Neuron (in vitro differentiated cells): ENCODE results near the gene SPAG6.

Source experiments
- H2AFZ ChIP-seq: one replicate; pipeline ENCODE4 v1.6.1; 2013; ENCODE audit warnings: low read depth, mild to moderate bottlenecking, inconsistent platforms, low read length, moderate library complexity
- H3K27me3 ChIP-seq: one replicate; pipeline ENCODE4 v1.6.1; 2013; ENCODE audit warnings: low read length; ENCODE audit not compliant: insufficient read depth
- H3K36me3 ChIP-seq: one replicate; pipeline ENCODE4 v1.6.1; 2013; ENCODE audit warnings: low read length; ENCODE audit not compliant: insufficient read depth
- H3K4me1 ChIP-seq: one replicate; pipeline ENCODE4 v1.6.1; 2013; ENCODE audit warnings: low read length; ENCODE audit not compliant: insufficient read depth
- H3K4me3 ChIP-seq: 2 replicates; pipeline ENCODE4 v1.5.1; 2013; ENCODE audit warnings: mild to moderate bottlenecking, low read length, moderate library complexity
- H3K9me3 ChIP-seq: one replicate; pipeline ENCODE4 v1.6.1; 2013; ENCODE audit warnings: low read length

Gene SPAG6

DNA sequence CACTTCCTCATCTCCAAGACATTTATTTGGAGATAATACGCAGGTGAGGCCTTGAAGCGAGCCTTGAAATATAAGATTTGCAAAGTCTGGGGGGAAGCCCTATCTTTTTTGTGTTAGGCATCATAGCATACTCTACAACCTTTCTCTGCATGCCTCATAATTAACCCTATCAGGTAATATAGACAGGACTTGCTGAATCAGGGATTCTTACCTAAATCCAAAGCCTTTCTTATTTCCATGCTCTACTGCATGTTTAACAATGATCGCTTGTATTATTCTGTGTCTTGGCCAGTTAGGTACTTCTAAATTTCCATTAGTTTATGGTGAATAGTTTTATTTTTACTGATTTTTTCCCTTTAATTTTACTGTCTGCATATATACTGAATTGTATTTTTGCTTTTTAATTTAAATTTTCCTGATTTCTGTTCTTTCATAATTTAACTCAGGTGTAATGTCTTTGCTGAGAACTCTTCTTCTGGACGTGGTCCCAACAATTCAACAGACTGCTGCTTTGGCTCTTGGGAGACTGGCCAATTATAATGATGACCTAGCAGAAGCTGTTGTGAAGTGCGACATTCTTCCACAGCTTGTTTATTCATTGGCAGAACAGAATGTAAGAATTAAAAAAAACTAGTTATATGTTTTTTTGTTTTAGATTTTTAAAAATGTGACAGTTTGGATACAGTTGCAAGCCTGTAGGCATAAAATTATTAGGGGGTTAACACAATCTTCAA, 19.3 kb downstream of the SPAG6 start:
- no peaks in the 10 kb centered on the region for H3K36me3 ChIP-seq
- H3K27me3 ChIP-seq: no peaks in the 10 kb centered on the region
- no peak overlapping the region for H3K4me3 ChIP-seq
- no peak overlapping the region for H2AFZ ChIP-seq
- H3K9me3 ChIP-seq: no peaks in the 10 kb centered on the region
- peaks cover 6% of the 10 kb centered on the region for H3K4me1 ChIP-seq

DNA sequence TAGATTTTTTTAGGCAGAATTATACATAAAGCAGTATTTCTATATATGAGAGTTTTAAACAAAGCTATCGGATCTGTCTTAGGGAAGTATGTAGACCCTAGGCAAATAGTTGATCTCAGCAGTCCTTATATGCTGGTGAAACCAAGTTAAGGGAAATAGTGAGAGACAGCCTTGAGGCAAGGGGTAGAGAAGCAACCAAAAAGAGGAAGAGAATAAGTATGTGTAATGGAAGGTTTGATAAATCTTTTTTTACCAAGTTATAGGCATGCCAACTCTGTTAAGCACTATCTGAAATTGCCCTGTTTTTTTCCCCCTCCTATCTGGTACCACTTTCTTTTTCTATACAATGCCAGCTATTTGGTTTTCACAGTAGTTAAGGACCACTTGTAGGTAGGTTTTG, 19.9 kb downstream of the SPAG6 start:
- Histone ChIP-seq H3K9me3 (no peaks in the 10 kb centered on the region), H3K36me3 (no peaks in the 10 kb centered on the region), H2AFZ (no peak overlapping the region), H3K4me1 (peaks cover 6% of the 10 kb centered on the region), H3K4me3 (no peak overlapping the region), H3K27me3 (no peaks in the 10 kb centered on the region)

GRCh38 chr10:22365644-22366434, 20.5 kb downstream of the SPAG6 start:
- H3K36me3 ChIP-seq: no peaks in the 10 kb centered on the region
- no peak overlapping the region for H3K4me3 ChIP-seq
- peaks cover 6% of the 10 kb centered on the region for H3K4me1 ChIP-seq
- H3K9me3 ChIP-seq: no peaks in the 10 kb centered on the region
- no peaks in the 10 kb centered on the region for H3K27me3 ChIP-seq
- no peak overlapping the region for H2AFZ ChIP-seq

GRCh38 chr10:22366435-22366703, 21.1 kb downstream of the SPAG6 start:
- no peaks in the 10 kb centered on the region for H3K27me3 ChIP-seq
- peaks cover 6% of the 10 kb centered on the region for H3K4me1 ChIP-seq
- no peaks in the 10 kb centered on the region for H3K36me3 ChIP-seq
- no peak overlapping the region for H2AFZ ChIP-seq
- no peaks in the 10 kb centered on the region for H3K9me3 ChIP-seq
- H3K4me3 ChIP-seq: no peak overlapping the region

- Histone ChIP-seq H3K36me3 (no peaks in the 10 kb centered on the region), H3K27me3 (no peaks in the 10 kb centered on the region), H3K4me1 (peaks cover 6% of the 10 kb centered on the region), H2AFZ (no peak overlapping the region), H3K4me3 (no peak overlapping the region), H3K9me3 (no peaks in the 10 kb centered on the region)
Observed at GRCh38 chr10:22366771-22367170, 21.5 kb downstream of the SPAG6 start.

DNA sequence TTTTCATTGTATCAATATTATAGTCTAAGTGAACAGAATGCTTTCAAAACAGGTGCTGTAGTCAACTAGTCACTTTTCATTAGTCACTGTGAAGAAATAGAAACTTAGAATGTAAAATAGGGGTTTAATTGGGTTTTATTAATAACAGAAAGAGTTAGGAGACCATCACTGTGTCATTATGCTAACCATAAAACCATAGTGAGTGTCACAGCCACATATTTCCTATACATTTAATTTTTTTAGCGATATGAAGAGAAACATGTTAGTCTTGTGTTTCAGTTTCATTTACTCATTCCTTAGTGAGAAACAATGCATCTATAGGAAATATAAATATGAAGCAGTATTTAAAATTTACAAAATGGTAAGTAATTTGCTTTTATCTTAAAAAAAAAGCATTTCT, 22.2 kb downstream of the SPAG6 start:
- no peak overlapping the region for H3K4me3 ChIP-seq
- H3K36me3 ChIP-seq: no peaks in the 10 kb centered on the region
- H2AFZ ChIP-seq: no peak overlapping the region
- peaks cover 6% of the 10 kb centered on the region for H3K4me1 ChIP-seq
- H3K27me3 ChIP-seq: no peaks in the 10 kb centered on the region
- no peaks in the 10 kb centered on the region for H3K9me3 ChIP-seq

DNA sequence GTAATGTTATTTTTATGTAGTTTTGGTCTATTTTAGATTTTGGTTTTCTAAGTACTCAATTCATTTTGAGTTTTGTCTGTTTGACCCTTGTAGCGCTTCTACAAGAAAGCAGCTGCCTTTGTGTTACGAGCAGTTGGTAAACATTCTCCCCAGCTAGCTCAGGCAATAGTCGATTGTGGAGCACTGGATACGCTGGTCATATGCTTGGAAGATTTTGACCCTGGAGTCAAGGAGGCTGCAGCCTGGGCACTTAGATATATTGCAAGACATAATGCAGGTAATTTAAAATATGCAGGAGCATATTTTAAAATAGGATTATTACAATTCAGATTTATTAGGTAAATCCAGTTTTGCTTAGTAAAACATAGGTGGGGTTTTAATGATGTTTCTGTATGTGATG, 23.1 kb downstream of the SPAG6 start:
- H3K36me3 ChIP-seq: no peaks in the 10 kb centered on the region
- no peak overlapping the region for H2AFZ ChIP-seq
- H3K9me3 ChIP-seq: no peaks in the 10 kb centered on the region
- H3K4me1 ChIP-seq: peaks cover 6% of the 10 kb centered on the region
- H3K27me3 ChIP-seq: no peaks in the 10 kb centered on the region
- no peak overlapping the region for H3K4me3 ChIP-seq

DNA sequence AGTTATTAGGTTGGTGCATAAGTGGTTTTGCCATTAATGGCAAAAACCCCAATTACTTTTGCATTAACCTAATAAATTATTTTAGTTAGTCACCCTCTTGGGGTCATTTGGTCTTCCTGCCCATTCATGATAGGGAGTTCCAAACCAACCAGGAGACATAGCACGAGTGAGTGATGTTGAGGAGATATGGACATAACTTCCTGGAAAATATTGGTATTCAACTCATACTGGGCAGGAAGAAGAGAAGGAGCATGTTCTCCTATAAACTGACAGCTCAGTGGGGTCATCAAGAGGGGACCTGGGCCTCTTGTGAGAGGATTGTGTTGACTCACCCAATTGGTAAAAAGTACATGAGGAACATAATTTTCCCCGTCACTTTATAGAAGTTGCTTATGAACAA, 23.7 kb downstream of the SPAG6 start:
- Histone ChIP-seq H3K4me3 (no peak overlapping the region), H3K4me1 (peaks cover 6% of the 10 kb centered on the region), H3K9me3 (no peaks in the 10 kb centered on the region), H2AFZ (no peak overlapping the region), H3K27me3 (no peaks in the 10 kb centered on the region), H3K36me3 (no peaks in the 10 kb centered on the region)

DNA sequence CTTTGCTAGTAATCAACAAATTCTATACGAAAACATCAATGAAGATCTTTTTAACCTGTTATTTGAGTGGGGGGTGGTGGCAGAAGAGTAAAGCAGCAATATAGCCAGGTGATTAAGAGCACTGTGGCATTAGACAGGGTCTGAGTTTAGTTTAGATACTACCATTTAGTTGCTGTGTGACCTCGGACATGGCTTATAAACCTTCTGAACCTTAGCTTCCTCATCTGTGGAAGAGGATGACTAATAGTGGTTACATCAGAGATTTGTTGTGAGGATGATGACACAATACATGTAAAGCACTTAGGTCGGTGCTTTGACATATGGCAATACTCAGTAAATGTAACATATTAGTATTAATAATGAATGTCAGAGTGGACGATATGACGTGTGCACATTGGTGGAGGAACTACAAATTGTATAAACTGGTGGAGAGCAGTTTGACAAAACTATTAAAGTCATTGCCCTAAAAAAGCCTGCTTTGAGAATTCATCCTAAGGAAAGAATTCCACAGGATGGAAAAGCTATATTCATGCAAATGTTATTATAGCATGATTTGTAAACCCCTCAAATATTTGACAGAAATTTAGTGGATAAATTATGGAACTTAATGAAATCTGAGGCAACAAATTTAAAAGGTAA, 24.3 kb downstream of the SPAG6 start:
- Histone ChIP-seq H3K36me3 (no peaks in the 10 kb centered on the region), H3K9me3 (no peaks in the 10 kb centered on the region), H3K4me1 (peaks cover 6% of the 10 kb centered on the region), H3K27me3 (no peaks in the 10 kb centered on the region), H3K4me3 (no peak overlapping the region), H2AFZ (no peak overlapping the region)

DNA sequence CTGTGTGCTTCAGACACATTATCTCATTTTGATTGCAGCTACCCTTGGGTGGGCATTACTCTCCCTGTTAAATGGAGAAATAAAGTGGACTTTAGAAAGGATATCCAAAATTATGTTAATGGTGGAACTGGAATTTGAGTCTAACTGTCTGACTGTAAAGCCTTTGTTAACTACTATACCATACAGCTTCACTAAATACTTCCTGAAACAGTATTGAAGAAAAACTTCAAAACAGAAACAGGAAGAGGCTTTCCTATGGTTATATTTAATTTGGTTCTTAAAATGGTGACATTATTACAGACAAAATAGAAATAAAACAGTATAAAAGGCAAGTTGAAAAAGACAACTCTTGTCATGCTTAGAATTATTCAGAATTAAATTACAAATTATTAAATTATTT, 25.0 kb downstream of the SPAG6 start:
- no peaks in the 10 kb centered on the region for H3K36me3 ChIP-seq
- H3K4me3 ChIP-seq: no peak overlapping the region
- no peaks in the 10 kb centered on the region for H3K9me3 ChIP-seq
- no peaks in the 10 kb centered on the region for H3K27me3 ChIP-seq
- no peak overlapping the region for H2AFZ ChIP-seq
- H3K4me1 ChIP-seq: peaks cover 6% of the 10 kb centered on the region

- no peak overlapping the region for H2AFZ ChIP-seq
- H3K4me3 ChIP-seq: no peak overlapping the region
- H3K4me1 ChIP-seq: no peaks in the 10 kb centered on the region
- H3K27me3 ChIP-seq: no peaks in the 10 kb centered on the region
- no peaks in the 10 kb centered on the region for H3K36me3 ChIP-seq
- no peaks in the 10 kb centered on the region for H3K9me3 ChIP-seq
Observed at GRCh38 chr10:22372298-22372697, 27.0 kb downstream of the SPAG6 start.

GRCh38 chr10:22372917-22373316, 27.6 kb downstream of the SPAG6 start:
- H3K27me3 ChIP-seq: no peaks in the 10 kb centered on the region
- no peaks in the 10 kb centered on the region for H3K4me1 ChIP-seq
- H3K36me3 ChIP-seq: no peaks in the 10 kb centered on the region
- no peaks in the 10 kb centered on the region for H3K9me3 ChIP-seq
- no peak overlapping the region for H2AFZ ChIP-seq
- no peak overlapping the region for H3K4me3 ChIP-seq

DNA sequence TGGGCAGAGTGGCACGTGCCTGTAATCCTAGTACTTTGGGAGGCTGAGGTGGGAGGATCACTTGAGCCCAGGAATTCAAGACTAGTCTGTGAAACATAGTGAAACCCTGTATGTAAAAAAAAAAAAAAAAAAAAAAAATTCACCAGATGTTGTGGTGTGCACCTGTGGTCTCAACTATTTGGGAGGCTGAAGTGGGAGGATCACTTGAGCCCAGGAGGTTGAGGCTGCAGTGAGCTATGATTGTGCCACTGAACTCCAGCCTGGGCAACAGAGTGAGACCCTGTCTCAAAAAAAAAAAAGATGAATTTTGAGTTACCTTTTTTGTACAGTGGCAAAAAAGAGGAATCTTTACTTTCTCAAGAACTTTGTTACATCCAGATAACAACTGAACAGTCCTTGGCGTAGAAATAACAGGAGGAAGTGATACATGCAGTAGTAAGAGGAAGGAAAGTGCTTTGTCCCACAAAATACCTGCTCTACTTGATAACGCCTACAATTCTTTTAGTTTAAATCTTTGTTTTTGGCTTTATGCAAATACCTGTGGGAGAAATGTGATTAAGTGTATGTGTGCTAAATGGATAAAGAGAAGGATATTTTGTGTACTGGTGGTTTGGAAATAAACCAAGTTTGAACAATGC, 29.3 kb downstream of the SPAG6 start:
- no peak overlapping the region for H2AFZ ChIP-seq
- no peak overlapping the region for H3K4me3 ChIP-seq
- H3K27me3 ChIP-seq: no peaks in the 10 kb centered on the region
- H3K9me3 ChIP-seq: no peaks in the 10 kb centered on the region
- H3K36me3 ChIP-seq: no peaks in the 10 kb centered on the region
- peaks cover 11% of the 10 kb centered on the region for H3K4me1 ChIP-seq
